Measurements from ENCODE around the gene ITGA6.

The ITGA6 gene

DNA sequence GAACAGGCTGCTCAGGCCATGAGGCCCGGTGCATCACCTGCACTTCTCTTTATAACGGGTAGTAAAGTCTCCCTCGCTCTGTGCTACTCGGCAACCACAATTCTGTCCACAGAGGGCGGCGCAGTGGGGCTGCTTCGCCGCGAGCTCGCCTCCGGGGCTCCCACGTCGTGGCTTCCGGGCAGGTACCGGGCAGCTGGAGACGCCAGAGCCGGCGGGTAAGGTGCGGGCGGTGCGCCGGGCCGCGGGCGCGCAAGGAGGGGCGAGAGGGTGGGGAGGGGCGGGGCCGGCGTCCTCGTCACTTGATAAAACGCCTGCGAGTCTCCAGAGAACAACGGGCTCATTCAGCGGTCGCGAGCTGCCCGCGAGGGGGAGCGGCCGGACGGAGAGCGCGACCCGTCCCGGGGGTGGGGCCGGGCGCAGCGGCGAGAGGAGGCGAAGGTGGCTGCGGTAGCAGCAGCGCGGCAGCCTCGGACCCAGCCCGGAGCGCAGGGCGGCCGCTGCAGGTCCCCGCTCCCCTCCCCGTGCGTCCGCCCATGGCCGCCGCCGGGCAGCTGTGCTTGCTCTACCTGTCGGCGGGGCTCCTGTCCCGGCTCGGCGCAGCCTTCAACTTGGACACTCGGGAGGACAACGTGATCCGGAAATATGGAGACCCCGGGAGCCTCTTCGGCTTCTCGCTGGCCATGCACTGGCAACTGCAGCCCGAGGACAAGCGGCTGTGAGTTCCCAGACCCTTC is at the start of gene ITGA6:
Gene ITGA6, plus strand, starts transcription at position 331 of the 734 bp plus-strand sequence.
- peak; percentile 72 to 82 for DNase-seq

DNA sequence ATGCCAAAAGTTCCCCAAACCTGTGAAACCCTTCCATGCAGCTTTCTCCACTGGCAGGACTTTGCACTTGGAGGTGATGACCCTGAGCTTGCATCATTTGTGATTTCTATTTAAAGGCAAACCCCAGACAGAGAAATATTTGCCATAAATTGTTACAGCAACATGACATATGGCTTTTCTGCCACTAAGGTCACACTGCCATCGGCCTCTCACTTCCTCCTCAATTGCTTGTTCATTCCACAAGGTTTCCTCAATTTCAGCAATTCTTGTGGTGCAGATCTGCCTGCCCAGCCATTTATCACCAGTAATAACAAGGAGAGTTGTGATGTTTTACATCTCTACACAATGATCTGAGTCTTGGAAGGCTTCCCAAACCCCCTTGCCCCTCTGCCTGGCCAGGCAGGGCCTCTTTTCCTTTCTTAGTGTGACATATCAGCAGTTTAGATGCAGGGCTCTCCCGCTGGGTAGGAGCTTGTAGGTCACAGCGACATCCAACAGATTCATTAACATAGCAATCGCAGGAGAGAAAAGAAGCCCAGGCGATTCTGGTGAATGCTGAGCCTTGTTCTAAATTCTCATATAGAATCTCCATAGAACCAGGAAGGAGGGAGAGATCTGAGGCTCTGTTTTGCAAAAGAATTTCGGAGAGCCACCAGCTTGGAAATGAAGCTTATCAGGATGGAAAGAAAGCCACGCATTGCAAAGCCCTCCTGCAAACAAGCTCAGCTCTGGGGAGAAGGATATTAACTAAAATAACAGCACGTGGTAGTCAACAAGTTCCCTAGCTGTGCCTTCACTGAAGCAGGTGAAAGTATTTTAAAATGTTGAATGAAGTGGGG is 46.7 kb upstream of the ITGA6 start:
- DNase-seq: peak in 1 of 2 donors; percentile 8

GRCh38 chr2:172381275-172382027 is 45.9 kb upstream of the ITGA6 start:
- DNase-seq: no peak

DNA sequence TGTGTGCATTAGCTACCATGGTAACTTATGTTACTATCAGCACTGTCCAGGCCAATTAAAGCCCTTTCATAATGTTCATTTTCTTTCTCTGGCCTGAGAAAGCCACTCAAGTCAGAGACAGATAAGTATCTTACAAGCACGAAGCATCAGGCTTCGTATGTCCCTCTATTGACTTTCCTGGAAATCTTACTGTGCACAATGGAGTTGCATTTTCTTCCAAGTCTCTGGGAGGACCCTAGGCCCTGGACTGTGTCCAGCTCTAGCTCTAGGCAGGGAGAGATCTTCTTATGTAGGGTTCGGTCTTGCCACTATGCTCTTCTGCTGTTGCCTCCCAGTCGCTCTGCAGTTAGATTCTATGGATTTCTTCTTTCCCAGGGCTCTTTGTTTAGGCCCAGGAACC is 40.0 kb upstream of the ITGA6 start:
- DNase-seq: no peak

DNA sequence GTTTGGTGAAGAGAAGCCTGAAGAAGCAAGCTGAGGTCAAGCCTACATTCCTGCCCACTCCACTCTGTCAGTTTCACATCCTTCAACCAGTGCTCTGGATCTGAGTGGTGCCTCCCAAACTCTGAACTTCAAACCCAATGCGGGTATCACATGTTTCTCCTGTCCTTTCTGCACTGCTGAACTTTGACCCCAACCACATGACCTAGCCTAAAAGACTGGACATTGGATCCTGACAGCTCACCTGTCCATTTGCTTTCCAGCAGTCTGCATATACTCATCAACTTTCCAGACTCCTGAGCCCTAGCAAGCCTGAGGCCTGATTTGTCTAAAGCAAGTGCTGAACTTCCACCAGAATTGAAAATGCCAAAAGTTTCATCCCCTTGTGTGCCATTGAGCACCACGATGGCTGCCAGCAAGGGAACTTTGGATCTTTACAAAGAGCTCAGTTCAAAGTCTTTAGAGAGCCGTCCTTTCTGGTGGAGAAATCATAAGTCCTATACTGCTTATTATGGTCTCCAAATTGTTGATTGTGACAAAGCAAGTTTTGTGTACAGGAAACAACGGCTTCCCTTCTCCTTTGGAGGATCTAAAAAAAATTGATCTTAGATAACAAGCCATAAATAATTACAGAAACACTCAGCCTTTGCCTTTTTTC is 37.6 kb upstream of the ITGA6 start:
- no peak for DNase-seq

GRCh38 chr2:172394002-172394401 is 33.4 kb upstream of the ITGA6 start:
- no peak for DNase-seq

DNA sequence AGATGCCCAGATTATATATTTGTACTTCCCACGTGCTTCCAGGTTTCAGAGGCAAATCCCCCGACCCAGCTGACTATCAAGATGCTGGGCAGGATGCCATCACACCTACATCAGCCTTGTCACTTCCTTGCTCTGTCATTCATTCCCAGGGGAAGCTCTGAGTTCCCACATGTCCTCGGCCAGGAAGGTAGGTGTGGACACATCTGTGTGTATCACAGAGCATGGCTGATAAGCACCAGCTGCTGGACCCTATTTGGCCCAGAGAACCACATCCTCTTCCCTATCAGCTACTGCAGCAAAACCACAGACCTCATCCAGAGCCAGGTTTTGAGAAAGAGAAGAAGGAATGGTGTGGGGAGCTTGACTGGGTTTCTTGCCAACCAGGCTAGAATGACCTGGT is 31.9 kb upstream of the ITGA6 start:
- DNase-seq: no peak

GRCh38 chr2:172397148-172397834 is 30.1 kb upstream of the ITGA6 start:
- DNase-seq: no peak

DNA sequence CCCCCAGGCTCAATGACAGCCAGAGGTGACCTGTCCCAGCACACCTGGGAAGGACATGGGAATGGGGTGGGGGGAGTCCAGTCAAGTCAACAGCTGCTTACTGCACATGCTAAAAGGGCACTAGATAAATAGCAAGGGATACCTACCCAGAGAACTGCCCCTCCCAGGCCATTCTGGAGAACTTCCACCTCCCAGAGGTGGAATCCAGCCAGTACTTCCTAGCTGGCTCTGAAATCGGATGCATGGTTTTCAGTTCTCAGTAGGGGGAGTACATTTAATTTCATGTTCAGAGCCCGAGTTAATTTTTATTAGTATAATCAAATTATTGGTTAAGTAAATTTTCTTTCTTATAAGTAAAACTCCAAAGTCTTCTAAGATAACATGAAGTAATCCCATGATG is 28.9 kb upstream of the ITGA6 start:
- no peak for DNase-seq

DNA sequence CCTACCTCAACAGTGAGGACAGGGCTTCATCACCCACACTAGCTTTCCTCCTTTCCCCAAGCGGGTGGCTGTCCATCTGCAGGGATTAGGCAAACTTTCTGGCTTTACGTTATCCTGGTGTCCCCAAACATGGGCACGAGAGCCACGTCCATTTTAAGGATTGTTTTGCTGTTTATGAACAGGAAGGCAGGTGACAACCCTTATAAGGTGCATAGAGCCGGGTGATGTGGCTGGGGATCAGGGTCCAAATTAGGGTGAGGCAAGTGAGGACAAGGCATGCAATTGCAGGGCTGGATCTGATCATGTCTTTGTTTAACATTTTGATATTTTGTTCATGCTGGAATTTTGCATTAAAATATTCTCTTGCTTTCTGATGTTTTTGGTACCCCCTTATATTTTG is 27.6 kb upstream of the ITGA6 start:
- DNase-seq: no peak

DNA sequence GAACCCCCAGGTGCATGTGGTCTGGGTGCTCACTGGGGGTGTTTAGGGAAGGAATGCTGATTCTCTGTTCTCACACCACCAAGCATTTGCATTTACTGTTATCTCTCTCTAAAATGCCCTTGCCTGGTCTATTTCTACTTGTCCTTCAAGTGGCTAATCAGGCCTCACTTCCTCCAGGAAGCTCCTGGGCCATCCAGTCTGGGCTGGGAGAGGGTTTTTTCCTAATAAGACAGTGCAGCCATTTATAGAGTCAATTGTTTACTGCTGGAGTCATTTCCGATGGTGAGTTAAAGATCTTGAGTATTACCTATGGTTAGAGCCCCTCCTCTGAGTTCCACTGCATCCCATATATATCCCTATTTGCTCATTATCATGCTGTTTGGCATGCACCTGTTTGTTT is 25.2 kb upstream of the ITGA6 start:
- no peak for DNase-seq

DNA sequence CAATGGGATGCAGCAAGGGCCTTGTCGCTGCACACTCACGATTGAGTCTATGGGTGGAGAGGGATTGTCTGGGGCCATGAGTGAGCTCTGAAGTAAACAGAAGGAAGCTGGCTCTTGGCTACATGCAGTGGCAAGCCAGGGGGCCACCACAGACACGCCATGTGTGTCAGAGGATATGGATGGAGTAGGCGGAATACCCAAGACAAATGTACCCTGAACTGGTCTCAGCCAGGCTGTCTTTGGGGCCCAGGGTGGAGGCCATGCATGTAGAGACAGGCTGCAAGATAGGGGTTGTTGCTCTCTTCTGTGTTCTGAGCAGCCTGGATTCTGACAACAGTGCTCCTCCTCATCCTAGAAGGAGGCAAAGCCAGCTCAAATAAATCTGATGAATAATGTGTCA is 24.0 kb upstream of the ITGA6 start:
- no peak for DNase-seq

GRCh38 chr2:172403881-172404468 is 23.4 kb upstream of the ITGA6 start:
- no peak for DNase-seq

DNA sequence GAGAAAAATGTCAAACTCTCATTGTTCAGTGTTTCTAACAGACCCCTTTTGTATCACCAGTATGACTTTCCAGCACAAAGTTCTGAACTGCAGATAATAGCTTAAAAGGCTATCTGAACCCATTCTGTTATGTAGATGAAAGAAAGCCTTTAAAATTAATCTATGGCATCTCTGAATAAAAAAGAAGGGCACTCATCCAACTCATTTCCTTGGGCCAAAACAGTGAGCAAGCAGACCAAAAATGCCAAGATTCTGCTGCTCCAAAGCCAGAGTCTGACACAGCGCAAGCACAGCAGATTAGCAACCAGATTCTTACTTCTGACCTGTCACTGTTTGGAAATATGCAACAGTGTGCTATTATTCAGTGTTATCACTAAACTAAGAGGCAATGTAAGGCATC is 22.6 kb upstream of the ITGA6 start:
- no peak for DNase-seq

DNA sequence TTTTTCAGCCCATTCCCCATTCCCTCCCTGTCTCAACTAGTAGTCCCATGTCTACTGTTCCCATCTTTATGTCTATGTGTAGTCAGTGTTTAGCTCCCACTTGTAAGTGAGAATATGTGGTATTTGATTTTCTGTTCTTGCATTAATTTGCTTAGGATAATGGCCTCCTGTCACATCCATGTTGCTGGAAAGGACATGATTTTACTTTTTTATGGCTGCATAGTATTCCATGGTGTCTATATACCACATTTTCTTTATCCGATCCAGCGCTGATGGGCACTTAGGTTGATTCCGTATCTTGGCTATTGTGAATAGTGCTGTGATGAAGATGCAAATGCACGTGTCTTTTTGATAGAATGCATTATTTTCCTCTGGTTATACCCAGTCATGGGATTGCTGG is 21.7 kb upstream of the ITGA6 start:
- no peak for DNase-seq

GRCh38 chr2:172408143-172408766 is 19.1 kb upstream of the ITGA6 start:
- no peak for DNase-seq

DNA sequence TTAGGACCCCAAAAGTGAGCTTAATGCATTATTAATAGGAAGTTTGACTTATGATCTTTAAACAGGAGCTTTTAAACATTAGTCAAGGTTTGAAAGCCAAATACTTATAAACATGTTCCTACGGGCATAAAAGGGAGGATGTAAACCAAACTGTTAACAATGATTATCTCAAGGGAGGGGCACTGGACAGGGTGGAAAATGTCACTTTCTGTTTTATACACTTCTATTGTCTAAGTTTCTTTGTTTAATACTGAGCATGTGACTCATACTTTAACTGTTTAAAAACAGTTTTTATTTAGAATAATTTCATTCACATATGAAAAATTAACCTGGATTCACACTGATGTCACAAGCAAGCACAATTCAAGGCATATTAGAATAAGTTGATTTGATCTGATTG is 18.3 kb upstream of the ITGA6 start:
- no peak for DNase-seq

GRCh38 chr2:172412984-172413492 is 14.3 kb upstream of the ITGA6 start:
- no peak for DNase-seq

DNA sequence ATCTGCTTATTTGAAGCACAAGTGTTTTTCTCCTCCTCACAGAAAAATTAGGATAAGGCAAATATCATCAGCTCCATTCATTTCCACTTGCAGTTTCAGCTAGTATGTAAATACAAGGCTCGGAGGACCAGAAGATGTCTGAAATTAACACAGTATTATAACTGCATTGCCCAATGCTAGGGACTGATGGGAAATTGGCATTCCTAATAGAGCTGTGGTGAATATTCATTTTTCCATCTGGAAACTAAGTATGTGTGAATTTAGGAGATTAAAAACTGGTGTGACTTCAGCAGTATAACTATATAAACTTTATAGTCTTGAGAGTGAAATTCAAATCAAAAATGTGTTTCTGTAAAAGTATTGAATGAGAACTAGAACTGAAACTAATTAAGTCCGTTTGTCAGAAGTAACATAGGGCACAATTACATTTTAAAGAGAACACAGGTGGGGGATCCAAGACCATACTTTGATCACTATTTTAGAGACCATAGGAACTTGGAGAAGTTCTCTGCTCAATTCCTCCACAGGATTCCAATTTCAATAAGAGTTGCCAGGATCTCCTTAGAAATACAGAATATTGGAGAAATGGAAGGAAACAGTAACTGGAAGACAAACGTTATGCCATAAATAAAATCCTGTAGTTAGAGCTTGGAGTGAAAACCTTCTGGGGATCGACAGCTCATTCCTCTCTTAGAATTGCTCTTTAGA is 12.1 kb upstream of the ITGA6 start:
- no peak for DNase-seq

DNA sequence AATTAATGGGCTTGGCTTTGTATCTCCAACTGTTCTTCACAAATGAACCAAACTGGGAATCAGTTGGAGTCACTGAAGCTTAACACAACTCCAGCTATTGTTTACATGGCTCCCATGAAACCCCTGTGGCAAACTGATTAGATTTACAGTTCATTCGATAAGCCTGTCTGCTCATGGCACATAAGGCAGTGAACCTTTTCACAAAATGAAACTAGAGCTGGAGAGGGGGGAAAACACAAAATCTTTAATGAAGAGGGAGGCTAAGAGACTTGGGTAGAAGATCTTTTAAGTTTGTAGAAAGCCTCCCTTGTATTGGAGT is 11.6 kb upstream of the ITGA6 start:
- no peak for DNase-seq
